GM08714 (cell line): ENCODE results near the gene FMNL1.
A peak's percentile ranks its signal among the peaks of the same experiment; 100 is the strongest.

Experiments
- H3K4me3 ChIP-seq: fragments of 200-500 bp; sonication (Bioruptor generic); 2 replicates; pipeline ENCODE4 v1.5.1; 2014; ENCODE audit warnings: mild to moderate bottlenecking, low read length, inconsistent platforms
- ZNF274 ChIP-seq: IDR thresholded peaks from 2 replicates; pipeline ENCODE4 v1.6.1; 2012; ENCODE audit warnings: mild to moderate bottlenecking, low read depth, low read length

FMNL1 gene

DNA sequence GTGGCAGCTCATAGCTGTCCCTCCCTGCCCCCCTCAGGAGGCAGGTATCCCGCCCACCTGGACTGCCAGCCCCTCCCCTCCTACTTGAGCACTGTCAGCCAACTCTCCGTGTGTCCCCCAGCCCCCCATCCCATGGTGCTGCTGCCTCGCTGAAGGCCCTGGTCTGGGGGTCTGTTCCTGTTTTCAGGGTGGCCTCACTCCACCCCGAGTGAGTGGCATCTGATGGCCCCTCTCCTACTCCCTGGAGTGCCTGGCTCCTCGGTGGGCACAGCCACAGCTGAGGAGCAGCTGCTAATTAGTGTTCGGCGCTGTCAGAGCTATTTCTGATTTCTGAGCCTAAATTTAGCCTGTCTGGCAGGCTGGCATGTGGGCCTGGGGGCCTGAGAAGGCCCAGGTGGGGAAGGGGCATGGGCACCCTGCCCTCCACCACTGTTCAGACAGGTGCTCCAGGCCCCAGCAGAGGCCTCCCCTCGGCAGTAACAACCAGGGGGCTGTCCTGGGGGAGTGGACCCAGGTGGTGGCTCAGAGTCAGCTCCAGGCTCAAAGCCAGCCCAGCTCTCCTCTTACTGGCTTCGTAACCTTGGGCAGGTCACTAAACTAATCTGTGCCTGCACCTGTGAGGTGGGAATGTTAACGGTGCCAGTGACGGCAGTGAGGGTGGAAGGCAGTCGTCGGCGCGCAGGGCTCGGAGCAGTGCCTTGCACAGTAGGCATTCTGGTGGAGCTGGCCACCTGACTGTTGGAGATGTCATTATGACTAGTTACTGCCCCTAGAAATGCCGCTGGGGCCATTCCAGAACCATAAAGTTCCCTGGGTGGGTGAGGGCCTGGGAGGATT, 6.5 kb downstream of the FMNL1 start:
- peak overlapping the region; percentile 13; the same call in 1 of the 2 replicates for H3K4me3 ChIP-seq
- TF ChIP-seq ZNF274: no peak

DNA sequence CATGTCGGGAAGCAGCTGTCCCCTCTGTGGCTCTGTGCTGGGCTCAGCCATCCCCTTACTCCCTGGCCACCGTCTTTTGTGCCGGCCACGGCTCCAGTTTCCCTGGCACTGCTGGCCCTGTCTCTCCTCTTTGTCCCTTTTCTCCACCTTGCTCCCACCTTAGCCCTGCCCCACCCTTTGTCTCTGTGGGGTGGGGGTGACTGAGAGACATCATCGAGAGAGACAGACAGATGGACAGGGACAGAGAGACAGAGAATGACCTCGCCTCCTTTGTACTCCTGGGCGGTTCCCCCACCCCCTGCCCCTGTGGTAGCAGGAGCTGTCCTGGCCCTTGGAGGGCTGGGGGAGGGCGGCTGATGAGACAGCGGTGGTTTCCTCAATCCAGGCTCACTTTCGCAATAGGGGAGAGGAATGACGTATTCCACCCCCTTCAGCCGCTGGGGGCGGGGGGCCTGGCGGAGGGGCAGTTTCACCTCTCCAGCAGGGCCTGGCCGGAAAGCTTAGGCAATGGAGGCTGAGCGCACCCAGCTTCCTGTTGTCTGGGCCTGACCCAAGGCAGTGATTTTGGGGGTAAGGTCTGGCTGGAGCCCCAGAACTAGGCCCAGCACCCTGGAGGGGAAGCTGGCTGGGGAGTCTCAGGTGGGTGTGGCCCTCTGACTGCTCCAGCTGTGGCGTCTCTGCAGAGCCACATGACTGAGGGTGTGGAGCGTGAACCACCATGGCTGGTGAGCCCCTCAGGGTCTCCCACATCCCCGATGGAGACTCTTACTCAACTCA, 7.3 kb downstream of the FMNL1 start:
- no peak for TF ChIP-seq ZNF274
- peak overlapping the region; percentile 13; the same call in 1 of the 2 replicates for H3K4me3 ChIP-seq

DNA sequence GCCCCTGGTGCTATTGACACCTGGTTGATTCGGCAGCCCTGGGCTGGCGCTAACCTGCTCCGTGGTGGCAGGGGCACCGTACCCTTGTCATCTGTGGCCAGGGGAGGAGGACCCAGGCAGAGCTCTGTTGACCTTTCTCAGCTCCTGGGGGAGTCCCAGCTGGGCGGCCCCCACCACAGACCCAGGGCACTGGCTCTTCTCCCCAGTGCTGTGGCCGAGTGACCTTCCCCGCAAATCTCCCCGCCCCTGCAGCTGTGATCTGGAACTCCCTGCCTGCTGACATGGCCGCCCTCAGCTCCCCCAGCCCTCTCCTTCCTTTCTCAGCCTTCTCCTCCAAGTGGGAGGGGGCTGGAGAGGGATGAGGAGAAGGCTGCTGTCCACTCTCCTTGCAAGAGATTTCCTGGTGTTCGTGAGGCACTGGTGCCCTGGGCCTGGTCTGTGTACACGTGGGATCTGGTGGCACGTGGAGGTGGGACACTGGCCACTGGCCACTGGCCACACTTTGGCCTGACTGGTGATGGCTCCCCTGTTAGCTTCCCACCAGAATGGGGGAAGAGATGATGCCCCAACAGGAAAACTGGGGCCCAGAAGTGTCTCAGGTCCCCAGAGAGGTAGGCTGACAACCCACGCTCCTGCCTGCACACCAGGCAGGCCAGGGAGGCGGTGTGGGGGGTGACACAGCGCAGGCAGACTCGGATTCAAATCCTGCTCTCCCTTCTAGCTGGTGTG, 8.2 kb downstream of the FMNL1 start:
- TF ChIP-seq ZNF274: no peak
- H3K4me3 ChIP-seq: no peak overlapping the region; the same call in 1 of the 2 replicates

DNA sequence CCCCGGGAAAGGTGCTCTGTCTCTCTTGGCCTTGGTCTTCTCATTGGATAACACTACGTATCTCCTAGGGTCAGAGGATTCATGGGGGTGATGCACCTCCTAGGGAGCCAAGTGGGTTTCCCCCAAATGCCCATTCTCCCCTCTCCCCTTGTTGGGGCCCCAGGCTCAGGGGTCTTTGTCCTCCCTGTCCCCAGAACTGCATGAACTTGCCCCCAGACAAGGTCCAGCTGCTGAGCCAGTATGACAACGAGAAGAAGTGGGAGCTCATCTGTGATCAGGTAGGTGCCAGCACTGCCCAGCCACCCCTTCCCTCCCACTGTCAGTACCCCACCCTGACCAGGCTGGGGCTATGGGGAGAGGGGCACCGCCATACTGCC, 8.7 kb downstream of the FMNL1 start:
- no peak overlapping the region for H3K4me3 ChIP-seq
- TF ChIP-seq ZNF274: no peak

- no peak for TF ChIP-seq ZNF274
- H3K4me3 ChIP-seq: no peak overlapping the region
These were observed 9.2 kb downstream of the FMNL1 start for GRCh38 chr17:45230787-45231480.

DNA sequence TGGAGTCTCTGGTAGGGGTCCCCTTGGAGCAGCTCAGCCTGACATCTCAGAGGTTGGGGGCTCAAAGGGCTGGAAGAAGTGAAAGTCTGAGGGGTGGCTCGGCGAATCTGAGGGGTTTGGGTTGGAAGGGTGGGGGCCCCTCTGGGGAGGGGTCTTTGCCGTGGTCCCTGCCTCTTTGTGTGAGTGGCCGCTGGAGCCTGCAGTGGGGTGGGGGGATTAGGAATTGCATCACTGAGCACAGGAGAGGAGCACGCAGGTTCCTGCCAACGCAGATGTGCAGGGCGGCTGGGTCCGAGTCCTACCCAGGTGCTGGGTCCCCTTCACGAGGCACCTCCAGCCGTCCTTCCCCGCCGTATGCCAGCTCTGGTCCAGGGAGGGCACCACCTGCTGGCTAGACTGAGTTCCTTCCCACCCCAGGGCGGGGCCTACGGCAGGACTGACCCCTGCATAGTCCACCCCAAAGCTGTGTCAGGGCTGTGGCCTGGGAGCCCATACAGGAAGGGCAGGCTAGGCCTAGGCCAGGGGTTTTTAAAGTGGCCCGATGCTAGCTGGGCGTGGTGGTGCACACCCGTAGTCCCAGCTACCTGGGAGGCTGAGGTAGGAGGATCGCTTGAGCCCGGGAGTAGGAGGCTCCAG, 9.9 kb downstream of the FMNL1 start:
- H3K4me3 ChIP-seq: no peak overlapping the region
- no peak for TF ChIP-seq ZNF274

- no peak for TF ChIP-seq ZNF274
- no peak overlapping the region for H3K4me3 ChIP-seq
These were observed 11.1 kb downstream of the FMNL1 start for GRCh38 chr17:45232514-45233422.

DNA sequence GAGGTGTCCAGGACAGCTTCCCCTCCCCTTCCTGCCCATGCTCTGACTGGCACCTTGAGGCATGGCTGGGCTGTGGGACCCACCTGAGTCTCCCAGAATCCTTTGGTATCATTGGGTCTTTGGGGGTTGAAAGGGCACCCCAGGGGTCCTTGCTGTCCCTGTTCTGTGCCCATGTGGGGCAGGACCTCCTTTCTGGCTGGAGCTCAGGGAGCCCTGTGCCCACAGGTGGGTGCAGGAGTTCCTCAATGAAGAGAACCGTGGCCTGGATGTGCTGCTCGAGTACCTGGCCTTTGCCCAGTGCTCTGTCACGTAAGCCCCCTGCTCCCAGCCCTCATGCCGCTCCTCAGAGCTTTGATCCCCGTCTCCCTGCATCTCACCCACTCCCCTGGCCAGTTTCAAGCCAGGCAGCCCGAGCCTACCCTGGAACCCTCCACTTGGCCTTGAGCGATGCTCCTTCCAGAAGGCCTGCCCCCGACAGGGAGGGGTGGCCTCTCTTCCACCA, 11.8 kb downstream of the FMNL1 start:
- no peak overlapping the region for H3K4me3 ChIP-seq
- no peak for TF ChIP-seq ZNF274

GRCh38 chr17:45234641-45235415, 13.1 kb downstream of the FMNL1 start:
- no peak overlapping the region for H3K4me3 ChIP-seq
- no peak for TF ChIP-seq ZNF274

GRCh38 chr17:45235416-45236281, 14.0 kb downstream of the FMNL1 start:
- H3K4me3 ChIP-seq: no peak overlapping the region
- TF ChIP-seq ZNF274: no peak

GRCh38 chr17:45236282-45236606, 14.6 kb downstream of the FMNL1 start:
- TF ChIP-seq ZNF274: no peak
- no peak overlapping the region for H3K4me3 ChIP-seq
